Loucy (cell line): ENCODE results near the gene CAMTA1.
"Not testable (repeated sequence)": the region's sequence is repeated elsewhere in the genome, so short reads cannot be mapped to it uniquely, and the experiment has no call there.

Experiments used
- H2AFZ ChIP-seq: fragments of 200-600 bp; sonication (generic); 2 replicates; pipeline ENCODE4 v1.6.0; 2016; ENCODE audit warnings: antibody characterized with exemption, mild to moderate bottlenecking, low read length, moderate library complexity
- H3F3A ChIP-seq: fragments of 200-600 bp; 2 replicates; pipeline ENCODE4 v1.6.0; 2016; ENCODE audit warnings: antibody characterized with exemption, low read depth, mild to moderate bottlenecking
- H3K27me3 ChIP-seq: fragments of 200-600 bp; sonication (generic); 2 replicates; pipeline ENCODE4 v1.6.1; 2014; ENCODE audit warnings: low read length, mild to moderate bottlenecking; ENCODE audit not compliant: insufficient read depth, poor library complexity, severe bottlenecking
- H3K36me3 ChIP-seq: fragments of 200-600 bp; sonication (generic); 2 replicates; pipeline ENCODE4 v1.6.1; 2016; ENCODE audit warnings: low read length; ENCODE audit not compliant: insufficient read depth
- H3K4me1 ChIP-seq: fragments of 200-600 bp; sonication (generic); 2 replicates; pipeline ENCODE4 v1.5.1; 2014; ENCODE audit warnings: low read length, mild to moderate bottlenecking; ENCODE audit not compliant: insufficient read depth, poor library complexity, severe bottlenecking
- H3K4me2 ChIP-seq: fragments of 200-600 bp; sonication (generic); 2 replicates; pipeline ENCODE4 v1.6.0; 2014; ENCODE audit warnings: antibody characterized with exemption, low read length, low read depth, mild to moderate bottlenecking; ENCODE audit not compliant: poor library complexity, severe bottlenecking
- H3K4me3 ChIP-seq: fragments of 200-600 bp; sonication (generic); 2 replicates; pipeline ENCODE4 v1.5.1; 2014; ENCODE audit warnings: low read length, mild to moderate bottlenecking, mixed read lengths; ENCODE audit not compliant: poor library complexity, severe bottlenecking
- H3K79me2 ChIP-seq: fragments of 200-600 bp; sonication (generic); 2 replicates; pipeline ENCODE4 v1.6.1; 2014; ENCODE audit warnings: low read length; ENCODE audit not compliant: insufficient read depth
- H3K9ac ChIP-seq: fragments of 200-600 bp; sonication (generic); 2 replicates; pipeline ENCODE4 v1.6.0; 2014; ENCODE audit warnings: mild to moderate bottlenecking, low read depth, low read length, moderate library complexity; ENCODE audit not compliant: poor library complexity, severe bottlenecking
- H3K9me2 ChIP-seq: fragments of 200-600 bp; sonication (generic); replicated peaks from 2 replicates; pipeline ENCODE4 v1.6.1; 2016; ENCODE audit warnings: low read depth, low read length, mixed read lengths
- H3K9me3 ChIP-seq: fragments of 200-600 bp; sonication (generic); 2 replicates; pipeline ENCODE4 v1.6.1; 2014; ENCODE audit warnings: mild to moderate bottlenecking, antibody characterized with exemption, low read length, low read depth; ENCODE audit not compliant: insufficient read depth
- H4K20me1 ChIP-seq: fragments of 200-600 bp; sonication (generic); 2 replicates; pipeline ENCODE4 v1.6.0; 2014; ENCODE audit warnings: antibody characterized with exemption, low read length, mild to moderate bottlenecking; ENCODE audit not compliant: insufficient read depth, poor library complexity, severe bottlenecking
- EZH2phosphoT487 ChIP-seq: fragments of 200-600 bp; IDR thresholded peaks from 2 replicates; pipeline ENCODE4 v1.6.1; 2018; ENCODE audit warnings: antibody characterized with exemption, mild to moderate bottlenecking, moderate library complexity, borderline replicate concordance
- TF ChIP-seq, protein P1 (sequence below): fragments of 200-600 bp; sonication (generic); conservative IDR thresholded peaks from 2 replicates; pipeline ENCODE4 v1.5.1; 2014; ENCODE audit warnings: mild to moderate bottlenecking, antibody characterized with exemption, low read length

The CAMTA1 gene

DNA sequence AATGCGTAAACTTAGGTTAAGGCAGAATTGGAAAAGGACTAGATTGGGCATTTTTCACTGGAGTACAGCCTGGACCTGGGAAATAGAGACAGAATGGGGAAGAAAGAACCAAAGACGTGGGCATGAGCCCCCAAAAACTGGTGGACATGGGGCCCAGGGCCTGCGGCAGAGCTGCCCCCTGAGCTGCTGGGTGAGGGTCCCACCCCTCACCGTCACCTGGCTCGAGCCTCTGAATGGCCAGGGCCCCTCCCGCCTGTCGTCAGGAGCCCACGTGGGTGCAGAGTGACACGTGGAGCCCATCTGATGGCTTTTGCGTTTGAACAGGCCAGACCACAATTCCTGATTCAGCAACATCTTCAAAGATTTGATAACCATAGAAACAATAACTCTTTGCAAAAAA is 624.9 kb downstream of the CAMTA1 start:
- Histone ChIP-seq H3K4me3 (no peak overlapping the region), H3K9me3 (no peaks in the 10 kb centered on the region; the same call in 1 of the 2 replicates), H2AFZ (no peak overlapping the region), H3K9ac (no peak overlapping the region), H3K4me2 (no peak overlapping the region), H3K36me3 (no peaks in the 10 kb centered on the region), H3F3A (no peaks in the 10 kb centered on the region), H3K79me2 (no peaks in the 10 kb centered on the region), H3K27me3 (no peaks in the 10 kb centered on the region), H3K9me2 (no peaks in the 10 kb centered on the region), H4K20me1 (no peaks in the 10 kb centered on the region), H3K4me1 (no peaks in the 10 kb centered on the region)
- TF ChIP-seq, protein P1, sequence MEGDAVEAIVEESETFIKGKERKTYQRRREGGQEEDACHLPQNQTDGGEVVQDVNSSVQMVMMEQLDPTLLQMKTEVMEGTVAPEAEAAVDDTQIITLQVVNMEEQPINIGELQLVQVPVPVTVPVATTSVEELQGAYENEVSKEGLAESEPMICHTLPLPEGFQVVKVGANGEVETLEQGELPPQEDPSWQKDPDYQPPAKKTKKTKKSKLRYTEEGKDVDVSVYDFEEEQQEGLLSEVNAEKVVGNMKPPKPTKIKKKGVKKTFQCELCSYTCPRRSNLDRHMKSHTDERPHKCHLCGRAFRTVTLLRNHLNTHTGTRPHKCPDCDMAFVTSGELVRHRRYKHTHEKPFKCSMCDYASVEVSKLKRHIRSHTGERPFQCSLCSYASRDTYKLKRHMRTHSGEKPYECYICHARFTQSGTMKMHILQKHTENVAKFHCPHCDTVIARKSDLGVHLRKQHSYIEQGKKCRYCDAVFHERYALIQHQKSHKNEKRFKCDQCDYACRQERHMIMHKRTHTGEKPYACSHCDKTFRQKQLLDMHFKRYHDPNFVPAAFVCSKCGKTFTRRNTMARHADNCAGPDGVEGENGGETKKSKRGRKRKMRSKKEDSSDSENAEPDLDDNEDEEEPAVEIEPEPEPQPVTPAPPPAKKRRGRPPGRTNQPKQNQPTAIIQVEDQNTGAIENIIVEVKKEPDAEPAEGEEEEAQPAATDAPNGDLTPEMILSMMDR: no peak
- TF ChIP-seq EZH2phosphoT487: no peak

DNA sequence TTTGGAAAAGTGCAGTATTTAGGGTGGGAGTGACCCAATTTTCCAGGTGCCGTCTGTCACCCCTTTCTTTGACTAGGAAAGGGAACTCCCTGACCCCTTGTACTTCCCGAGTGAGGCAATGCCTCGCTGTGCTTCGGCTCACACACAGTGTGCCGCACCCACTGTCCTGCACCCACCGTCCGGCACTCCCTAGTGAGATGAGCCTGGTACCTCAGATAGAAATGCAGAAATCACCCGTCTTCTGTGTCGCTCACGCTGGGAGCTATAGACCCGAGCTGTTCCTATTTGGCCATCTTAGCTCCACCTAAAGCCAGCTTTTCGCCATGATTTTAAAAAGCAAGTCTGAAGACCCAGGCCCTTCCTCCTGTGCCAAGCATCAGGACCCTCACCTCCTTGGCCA is 632.4 kb downstream of the CAMTA1 start:
- not testable (repeated sequence) for H2AFZ ChIP-seq, H3K79me2 ChIP-seq, H3K36me3 ChIP-seq, H3F3A ChIP-seq, H3K4me3 ChIP-seq, H3K9me2 ChIP-seq, H3K4me2 ChIP-seq, H3K27me3 ChIP-seq, H3K4me1 ChIP-seq, H4K20me1 ChIP-seq, H3K9me3 ChIP-seq, H3K9ac ChIP-seq

DNA sequence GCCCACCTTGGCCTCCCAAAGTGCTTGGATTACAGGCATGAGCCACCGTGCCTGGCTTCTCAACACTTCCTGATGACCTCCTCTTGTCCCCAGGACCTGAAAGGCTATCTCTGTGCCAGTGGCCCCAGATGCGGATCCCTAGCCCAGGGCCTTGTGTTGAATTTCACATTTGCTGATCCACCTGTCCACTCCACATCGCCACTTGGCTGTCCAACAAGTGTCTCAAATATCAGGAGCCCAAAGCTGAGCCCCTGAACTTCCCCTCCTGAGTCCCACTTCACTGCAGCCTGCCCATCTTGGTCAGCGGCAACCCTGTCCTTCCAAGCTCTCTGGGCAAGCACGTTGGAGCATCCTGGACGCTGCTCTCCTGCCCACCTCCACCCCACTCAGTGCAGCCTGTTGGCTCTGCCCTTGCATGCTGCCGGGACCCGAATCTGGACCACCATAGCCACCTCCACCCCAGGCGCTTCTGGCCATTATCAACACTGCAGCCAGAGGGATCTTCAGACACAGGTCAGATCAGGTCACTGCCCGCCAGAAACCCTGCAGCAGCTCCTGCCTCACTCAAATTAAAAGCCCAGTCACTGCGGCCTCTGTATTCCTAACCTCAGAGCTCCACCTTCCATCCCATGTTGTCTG is 633.3 kb downstream of the CAMTA1 start:
- no peaks in the 10 kb centered on the region for H3F3A ChIP-seq
- no peak overlapping the region for H3K4me2 ChIP-seq
- H3K9me3 ChIP-seq: peaks cover 3% of the 10 kb centered on the region; the same call in 1 of the 2 replicates
- no peak for TF ChIP-seq EZH2phosphoT487
- TF ChIP-seq, protein P1: no peak
- no peaks in the 10 kb centered on the region for H3K9me2 ChIP-seq
- no peak overlapping the region for H2AFZ ChIP-seq
- no peak overlapping the region for H3K4me3 ChIP-seq
- H4K20me1 ChIP-seq: no peaks in the 10 kb centered on the region
- no peaks in the 10 kb centered on the region for H3K27me3 ChIP-seq
- no peak overlapping the region for H3K9ac ChIP-seq
- H3K79me2 ChIP-seq: no peaks in the 10 kb centered on the region
- H3K4me1 ChIP-seq: no peaks in the 10 kb centered on the region
- no peaks in the 10 kb centered on the region for H3K36me3 ChIP-seq

DNA sequence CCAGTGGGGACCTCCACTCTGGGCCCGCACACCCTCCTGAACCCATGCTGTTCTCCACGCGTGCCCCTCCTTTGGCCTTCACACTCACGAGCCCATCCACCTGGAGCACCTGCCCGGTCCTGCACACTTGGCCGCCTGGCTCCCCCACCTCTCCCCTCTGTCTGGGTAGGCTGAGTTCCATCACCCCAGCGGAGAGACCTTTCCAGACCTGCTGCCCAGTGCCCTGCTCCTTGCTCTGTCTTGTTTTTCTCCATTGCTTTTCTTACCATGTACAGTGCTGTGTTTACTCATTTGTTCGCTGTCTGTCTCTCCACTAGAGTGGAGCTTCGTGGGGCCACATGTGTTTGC is 634.8 kb downstream of the CAMTA1 start:
- no peaks in the 10 kb centered on the region for H3K9me2 ChIP-seq
- H3K4me3 ChIP-seq: no peak overlapping the region
- no peaks in the 10 kb centered on the region for H3K36me3 ChIP-seq
- H3K79me2 ChIP-seq: no peaks in the 10 kb centered on the region
- peaks cover 3% of the 10 kb centered on the region; the same call in 1 of the 2 replicates for H3K9me3 ChIP-seq
- no peak overlapping the region for H2AFZ ChIP-seq
- H3F3A ChIP-seq: no peaks in the 10 kb centered on the region
- no peak overlapping the region for H3K9ac ChIP-seq
- no peaks in the 10 kb centered on the region for H3K27me3 ChIP-seq
- TF ChIP-seq, protein P1: no peak
- no peak for TF ChIP-seq EZH2phosphoT487
- no peak overlapping the region for H3K4me2 ChIP-seq
- no peaks in the 10 kb centered on the region for H4K20me1 ChIP-seq
- no peaks in the 10 kb centered on the region for H3K4me1 ChIP-seq
